ENCODE data around the gene HEXA. TPM values are rescaled to one million over a fixed set of nuclear protein-coding genes. Genes with fewer than 3 reads are reported as not detected.
"Not testable (repeated sequence)": the region's sequence is repeated elsewhere in the genome, so short reads cannot be mapped to it uniquely, and the experiment has no call there.

Gene HEXA
- 59.5 TPM for total RNA-seq

- DNase-seq, result peak; percentile 97
These were observed at the start of gene HEXA for GRCh38 chr15:72375846-72376581. TSS of gene HEXA (minus strand) at chr15:72376014. CDS start at chr15:72375972, 42 bp downstream.

GRCh38 chr15:72423256-72423655 lies 47.4 kb upstream of the HEXA start:
- peak; percentile 30 for DNase-seq

GRCh38 chr15:72421484-72421883 lies 45.7 kb upstream of the HEXA start:
- DNase-seq, result no peak

DNA sequence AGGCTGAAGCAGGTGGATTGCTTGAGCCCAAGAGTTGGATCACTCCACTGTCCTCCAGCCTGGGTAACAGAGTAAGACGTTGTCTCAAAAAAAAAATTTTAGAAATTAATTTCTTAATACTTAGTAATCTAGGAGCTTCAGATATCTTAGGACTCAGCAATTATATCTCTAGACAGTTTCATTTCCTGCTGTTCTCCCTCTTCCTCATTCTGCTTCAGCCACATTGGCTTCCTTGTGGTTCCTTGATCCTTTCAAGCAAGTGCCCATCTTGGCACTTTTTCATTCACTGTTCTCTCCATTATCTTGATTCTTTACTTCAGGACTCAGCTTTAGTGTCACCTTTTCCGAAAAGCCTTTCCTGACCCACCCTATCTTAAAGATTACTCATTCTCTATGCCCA lies 44.8 kb upstream of the HEXA start:
- no peak for DNase-seq

DNA sequence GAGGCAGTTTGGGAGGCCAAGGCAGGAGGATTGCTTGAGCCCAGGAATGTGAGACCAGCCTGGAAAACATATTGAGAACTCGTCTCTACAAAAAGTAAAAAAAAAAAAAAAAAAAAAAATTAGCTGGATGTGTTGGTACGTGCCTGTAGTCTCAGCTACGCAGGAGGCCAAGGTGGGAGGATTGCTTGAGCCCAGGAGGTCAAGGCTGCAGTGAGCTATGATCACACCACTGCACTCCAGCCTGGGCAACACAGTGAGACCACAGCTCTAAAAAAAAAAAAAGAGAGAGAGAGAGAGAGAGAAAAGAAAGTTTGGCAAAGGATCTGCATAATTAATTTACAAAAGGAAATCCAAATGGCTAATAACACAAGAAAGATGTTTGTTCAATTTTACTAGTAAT lies 44.0 kb upstream of the HEXA start:
- DNase-seq, result not testable (repeated sequence)

DNA sequence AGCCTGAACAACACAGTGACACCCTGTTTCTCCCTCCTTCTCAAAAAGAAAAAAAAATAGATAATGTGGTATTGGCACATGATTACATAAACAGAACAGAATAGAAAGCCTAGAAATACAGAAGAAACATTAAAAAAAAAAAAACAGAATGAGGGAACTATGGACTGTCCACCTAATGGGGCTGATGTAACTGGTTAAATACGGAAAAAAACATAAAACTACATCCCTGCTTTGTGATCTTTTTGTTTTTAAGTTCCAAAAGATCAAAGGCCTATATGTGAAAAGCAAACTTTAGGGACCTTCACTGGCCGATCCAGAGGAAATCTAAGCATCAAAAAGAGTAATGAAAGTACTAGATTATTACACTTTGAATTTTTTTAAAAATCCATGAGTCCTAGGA lies 39.5 kb upstream of the HEXA start:
- no peak for DNase-seq

DNA sequence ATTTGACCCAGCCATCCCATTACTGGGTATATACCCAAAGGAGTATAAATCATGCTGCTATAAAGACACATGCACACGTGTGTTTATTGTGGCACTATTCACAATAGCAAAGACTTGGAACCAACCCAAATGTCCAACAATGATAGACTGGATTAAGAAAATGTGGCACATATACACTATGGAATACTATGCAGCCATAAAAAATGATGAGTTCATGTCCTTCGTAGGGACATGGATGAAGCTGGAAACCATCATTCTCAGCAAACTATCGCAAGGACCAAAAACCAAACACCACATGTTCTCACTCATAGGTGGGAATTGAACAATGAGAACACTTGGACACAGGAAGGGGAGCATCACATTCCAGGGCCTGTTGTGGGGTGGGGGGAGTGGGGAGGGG lies 37.5 kb upstream of the HEXA start:
- DNase-seq, result not testable (repeated sequence)

GRCh38 chr15:72411544-72411943 lies 35.7 kb upstream of the HEXA start:
- DNase-seq, result no peak

GRCh38 chr15:72411111-72411510 lies 35.3 kb upstream of the HEXA start:
- DNase-seq, result no peak

DNA sequence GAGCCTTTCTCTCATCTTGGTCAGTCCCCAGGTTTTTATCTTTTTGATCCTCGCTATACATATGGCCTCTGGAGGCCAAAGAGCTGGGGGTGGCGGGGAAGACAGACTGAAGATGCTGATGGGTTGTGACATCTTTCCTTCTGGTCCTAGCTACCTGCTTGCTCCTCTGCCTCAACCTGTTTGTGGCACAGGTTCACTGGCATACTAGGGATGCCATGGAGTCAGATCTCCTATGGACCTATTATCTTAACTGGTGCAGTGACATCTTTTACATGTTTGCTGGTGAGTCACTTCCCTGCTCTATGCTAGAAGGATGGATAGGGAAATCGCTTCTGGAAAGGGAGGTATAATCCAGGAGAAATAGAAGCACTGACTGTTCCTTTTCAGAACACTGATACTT lies 31.1 kb upstream of the HEXA start:
- no peak for DNase-seq

GRCh38 chr15:72404841-72405240 lies 29.0 kb upstream of the HEXA start:
- DNase-seq, result no peak

GRCh38 chr15:72404356-72404755 lies 28.5 kb upstream of the HEXA start:
- DNase-seq, result no peak

DNA sequence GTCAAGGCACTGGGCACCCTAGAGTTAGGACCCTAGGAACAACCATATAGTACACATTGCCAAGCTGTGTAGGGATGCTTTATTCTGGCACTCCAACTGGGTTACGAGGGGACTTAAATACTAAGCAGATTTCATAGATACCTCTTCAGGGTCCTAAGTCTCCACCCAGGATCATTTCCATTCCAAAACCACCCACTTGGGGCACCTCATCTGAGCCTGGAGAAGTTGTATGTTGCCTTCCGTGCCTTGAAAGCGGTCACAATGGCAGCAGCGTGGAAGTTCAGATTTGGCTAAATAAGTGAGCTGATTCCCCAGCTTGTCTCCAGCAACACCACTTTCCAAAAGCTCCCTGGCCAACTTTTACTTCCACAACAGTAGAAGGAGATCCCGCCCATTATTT lies 26.9 kb upstream of the HEXA start:
- DNase-seq, result no peak

GRCh38 chr15:72398648-72399047 lies 22.8 kb upstream of the HEXA start:
- DNase-seq, result no peak

DNA sequence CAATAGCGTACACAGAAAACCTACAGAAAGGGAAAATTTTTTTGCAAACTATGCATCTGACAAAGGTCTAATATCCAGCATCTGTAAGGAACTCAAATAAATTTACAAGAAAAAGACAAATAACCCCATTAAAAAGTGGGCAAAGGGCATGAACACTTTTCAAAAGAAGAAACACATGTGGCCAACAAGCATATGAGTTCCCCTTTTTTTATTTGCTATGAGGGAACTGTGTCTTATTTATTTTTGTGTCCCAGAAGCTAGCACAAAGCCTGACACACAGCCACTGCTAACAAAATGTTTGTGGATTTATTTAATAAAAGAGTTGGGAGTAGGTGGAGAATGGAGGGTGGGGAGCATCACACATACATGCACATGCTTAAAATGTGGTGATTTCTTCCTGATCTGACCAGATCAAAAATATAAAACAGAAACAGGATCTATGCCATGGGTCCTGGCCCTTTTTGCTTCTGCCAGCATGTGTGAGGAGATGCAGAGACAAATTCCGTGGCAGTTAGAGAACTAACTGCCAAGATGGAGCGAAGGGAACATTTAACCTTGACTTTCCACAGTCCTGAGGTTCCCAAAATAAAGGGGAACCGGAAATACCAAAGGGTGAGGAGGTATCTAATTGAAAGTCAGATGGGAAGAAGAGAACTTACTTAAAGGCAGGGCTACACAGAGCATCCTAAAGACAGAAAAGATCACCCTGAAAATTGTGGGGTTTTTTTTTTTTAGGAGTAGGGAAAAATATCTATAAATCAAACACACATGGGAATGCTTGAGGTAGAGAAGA lies 22.2 kb upstream of the HEXA start, which contains the start of gene TMEM202:
TMEM202 (plus strand) TSS at position 510 of the 793 bp plus-strand sequence; CDS start at position 532, 22 bp downstream.
- no peak for DNase-seq

DNA sequence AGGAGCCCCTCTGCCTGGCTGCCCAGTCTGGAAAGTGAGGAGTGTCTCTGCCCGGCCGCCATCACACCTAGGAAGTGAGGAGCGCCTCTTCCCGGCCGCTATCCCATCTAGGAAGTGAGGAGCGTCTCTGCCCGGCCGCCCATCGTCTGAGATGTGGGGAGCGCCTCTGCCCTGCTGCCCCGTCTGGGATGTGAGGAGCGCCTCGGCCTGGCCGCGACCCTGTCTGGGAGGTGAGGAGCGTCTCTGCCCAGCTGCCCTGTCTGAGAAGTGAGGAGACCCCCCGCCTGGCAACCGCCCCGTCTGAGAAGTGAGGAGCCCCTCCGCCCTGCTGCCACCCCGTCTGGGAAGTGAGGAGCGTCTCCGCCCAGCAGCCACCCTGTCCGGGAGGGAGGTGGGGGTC lies 20.5 kb upstream of the HEXA start:
- DNase-seq, result not testable (repeated sequence)

DNA sequence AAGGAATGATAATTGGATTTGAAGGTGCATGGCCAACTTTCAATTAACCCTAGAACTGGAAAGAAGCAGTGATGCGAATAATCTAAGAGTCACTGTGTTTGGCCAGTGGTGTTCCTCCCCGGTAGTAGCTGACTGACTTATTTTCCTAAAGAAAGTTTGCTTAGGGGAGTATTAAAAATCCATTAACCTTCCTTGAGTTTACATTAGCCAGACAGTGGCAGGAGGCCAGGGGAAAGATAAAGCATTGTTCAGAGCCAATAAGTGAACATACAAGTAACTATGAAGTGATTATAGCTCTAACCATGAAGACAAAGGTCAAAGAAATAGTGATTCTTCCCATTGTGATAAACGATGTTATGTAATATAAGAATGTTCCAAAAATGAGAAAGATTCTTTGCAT lies 13.4 kb upstream of the HEXA start:
- DNase-seq, result no peak

DNA sequence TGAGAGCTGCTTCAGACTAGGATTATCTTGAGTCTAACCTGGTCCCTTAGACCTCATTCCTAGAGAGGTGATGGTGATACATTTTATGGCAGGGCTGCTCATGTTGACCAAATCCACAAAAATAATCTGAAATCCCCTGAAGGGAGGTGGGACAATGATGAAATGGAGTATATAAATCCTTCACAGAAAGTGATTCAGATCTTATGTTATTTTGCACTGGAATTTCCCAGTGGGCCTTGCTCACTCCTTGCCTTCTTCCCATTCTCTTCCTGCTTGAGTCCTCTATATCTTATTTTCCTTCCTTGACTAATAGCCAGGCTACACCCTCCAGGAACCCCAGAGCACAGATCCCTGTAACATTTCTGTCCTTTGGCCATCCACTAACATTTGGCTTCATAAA lies 11.9 kb upstream of the HEXA start:
- no peak for DNase-seq

DNA sequence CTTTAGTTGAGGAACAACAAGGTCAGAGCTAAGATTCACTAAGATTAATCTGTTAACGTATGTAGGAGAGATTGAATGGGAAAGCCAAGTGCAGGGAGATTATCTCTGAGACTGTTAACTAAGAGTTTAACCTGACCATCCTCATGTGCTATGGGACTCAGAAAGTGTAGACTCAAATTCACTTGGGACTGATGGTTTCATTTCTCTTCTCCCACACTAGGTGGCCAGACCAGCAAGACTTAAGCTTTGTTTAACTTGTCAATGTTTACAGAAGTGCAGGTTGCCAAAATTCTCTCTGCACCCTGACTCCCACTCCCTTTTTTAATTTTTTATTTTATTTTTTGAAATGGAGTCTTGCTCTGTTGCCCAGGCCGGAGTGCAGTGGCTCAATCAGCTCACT lies 6.3 kb upstream of the HEXA start:
- no peak for DNase-seq

- DNase-seq, result no peak
These were observed 4.9 kb upstream of the HEXA start for GRCh38 chr15:72380743-72381142.

GRCh38 chr15:72379856-72380430 lies 4.1 kb upstream of the HEXA start:
- no peak for DNase-seq

DNA sequence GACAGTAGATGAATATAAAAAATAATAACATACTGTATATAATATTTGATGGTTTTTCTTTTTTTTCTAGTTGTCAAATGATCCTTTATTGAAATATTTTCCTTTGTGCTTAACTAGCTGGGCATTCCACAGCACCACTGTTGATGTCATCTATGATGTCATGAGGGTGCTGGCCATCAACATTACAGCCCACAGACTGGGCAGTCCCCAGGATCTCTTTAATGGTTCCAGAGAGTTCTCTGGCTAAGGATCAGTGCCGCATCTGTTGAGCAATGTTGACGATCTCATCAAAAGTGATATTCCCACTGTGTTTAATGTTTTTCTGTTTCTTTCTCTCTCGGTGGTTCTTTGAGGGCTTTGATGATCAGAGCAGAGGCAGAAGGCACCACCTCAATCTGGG lies 3.3 kb upstream of the HEXA start:
- not testable (repeated sequence) for DNase-seq

DNA sequence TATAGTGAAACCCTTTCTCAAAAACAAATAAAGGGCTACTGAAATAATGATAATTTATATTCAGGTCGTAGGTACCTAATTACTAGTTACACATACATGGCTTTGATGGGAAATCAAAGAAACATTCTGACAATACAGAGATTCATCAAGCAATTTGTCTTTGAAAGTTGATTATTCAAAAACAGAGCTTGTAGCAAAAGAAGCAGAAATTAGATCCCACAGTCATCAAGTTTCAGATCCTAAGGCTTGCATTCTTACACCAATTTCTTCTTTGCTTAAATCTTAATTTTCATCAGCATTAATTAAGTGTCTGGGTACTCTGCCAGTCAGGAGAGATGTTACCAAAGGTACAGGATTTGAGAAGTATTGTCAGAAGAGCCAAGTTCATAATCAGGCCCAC lies 1.5 kb upstream of the HEXA start:
- no peak for DNase-seq

All from tongue (tissue), 2 donors.